RCC 7860 (cell line): Measurements from ENCODE around the gene LRP5.
"Not testable (repeated sequence)": the region's sequence is repeated elsewhere in the genome, so short reads cannot be mapped to it uniquely, and the experiment has no call there.

Experiments used
- DNase-seq: peaks from one replicate; pipeline ENCODE4 v3.0.0-alpha.2; 2015; ENCODE audit warnings: low spot score
- FAIRE-seq: peaks from 2 replicates; lab custom pipeline; 2012; peaks lifted over from hg19 to GRCh38; lab: Jason Lieb, UNC

LRP5 gene

GRCh38 chr11:68385128-68385527 lies 72.7 kb downstream of the LRP5 start:
- FAIRE-seq, result no peak
- DNase-seq, result no peak

- DNase-seq (no peak), FAIRE-seq (no peak)
These were observed 74.1 kb downstream of the LRP5 start for GRCh38 chr11:68386331-68386978.

- FAIRE-seq (no peak), DNase-seq (no peak)
These were observed 75.4 kb downstream of the LRP5 start for GRCh38 chr11:68387840-68388239.

GRCh38 chr11:68388595-68389198 lies 76.3 kb downstream of the LRP5 start:
- FAIRE-seq (no peak), DNase-seq (no peak)

GRCh38 chr11:68390315-68390714 lies 77.9 kb downstream of the LRP5 start:
- DNase-seq (no peak), FAIRE-seq (no peak)

GRCh38 chr11:68392822-68393221 lies 80.4 kb downstream of the LRP5 start:
- DNase-seq, result no peak
- FAIRE-seq, result no peak

GRCh38 chr11:68396516-68396915 lies 84.1 kb downstream of the LRP5 start:
- DNase-seq (no peak), FAIRE-seq (no peak)

- no peak for FAIRE-seq
- no peak for DNase-seq
These were observed 84.9 kb downstream of the LRP5 start for GRCh38 chr11:68397256-68397655.

- DNase-seq (no peak), FAIRE-seq (no peak)
These were observed 86.8 kb downstream of the LRP5 start for GRCh38 chr11:68398995-68399851.

- DNase-seq (no peak), FAIRE-seq (no peak)
These were observed 87.5 kb downstream of the LRP5 start for GRCh38 chr11:68399916-68400315.

GRCh38 chr11:68400584-68400983 lies 88.2 kb downstream of the LRP5 start:
- not testable (repeated sequence) for FAIRE-seq, DNase-seq

GRCh38 chr11:68401856-68402255 lies 89.5 kb downstream of the LRP5 start:
- FAIRE-seq, result no peak
- DNase-seq, result no peak

GRCh38 chr11:68402355-68403031 lies 90.1 kb downstream of the LRP5 start:
- no peak for DNase-seq
- no peak for FAIRE-seq

GRCh38 chr11:68403424-68403823 lies 91.0 kb downstream of the LRP5 start:
- FAIRE-seq (no peak), DNase-seq (no peak)

GRCh38 chr11:68403831-68404230 lies 91.4 kb downstream of the LRP5 start:
- FAIRE-seq (no peak), DNase-seq (no peak)

GRCh38 chr11:68406324-68407313 lies 94.2 kb downstream of the LRP5 start:
- FAIRE-seq, result no peak
- DNase-seq, result no peak

- FAIRE-seq (no peak), DNase-seq (no peak)
These were observed 96.1 kb downstream of the LRP5 start for GRCh38 chr11:68408512-68408911.

GRCh38 chr11:68409748-68410344 lies 97.5 kb downstream of the LRP5 start:
- FAIRE-seq, result no peak
- no peak for DNase-seq

GRCh38 chr11:68411501-68411991 lies 99.2 kb downstream of the LRP5 start:
- FAIRE-seq, result no peak
- no peak for DNase-seq
